ENCODE measurements around the gene RNF113B.

DNA sequence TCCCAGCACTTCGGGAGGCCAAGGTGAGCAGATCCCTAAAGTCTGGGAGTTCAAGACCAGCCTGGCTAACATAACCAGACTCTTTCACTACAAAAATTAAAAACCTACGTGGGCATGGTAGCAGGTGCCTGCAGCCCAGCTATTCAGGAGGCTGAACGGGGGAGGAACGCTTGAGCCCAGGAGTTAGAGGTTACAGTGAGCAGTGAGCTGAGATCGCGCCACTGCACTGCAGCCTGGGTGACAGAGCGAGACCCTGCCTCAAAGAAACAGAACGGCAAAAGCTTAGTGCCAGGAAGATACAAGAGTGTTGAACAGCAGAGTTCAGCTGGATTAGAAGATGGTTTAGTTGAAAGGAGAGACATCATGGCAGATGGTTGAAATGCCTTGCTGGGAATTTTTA, 24.1 kb upstream of the RNF113B start:
- no peak for TF ChIP-seq ZFX (IDR thresholded peaks at IDR 0.05; ENCODE audit: borderline replicate concordance)
- TF ChIP-seq, protein P1, sequence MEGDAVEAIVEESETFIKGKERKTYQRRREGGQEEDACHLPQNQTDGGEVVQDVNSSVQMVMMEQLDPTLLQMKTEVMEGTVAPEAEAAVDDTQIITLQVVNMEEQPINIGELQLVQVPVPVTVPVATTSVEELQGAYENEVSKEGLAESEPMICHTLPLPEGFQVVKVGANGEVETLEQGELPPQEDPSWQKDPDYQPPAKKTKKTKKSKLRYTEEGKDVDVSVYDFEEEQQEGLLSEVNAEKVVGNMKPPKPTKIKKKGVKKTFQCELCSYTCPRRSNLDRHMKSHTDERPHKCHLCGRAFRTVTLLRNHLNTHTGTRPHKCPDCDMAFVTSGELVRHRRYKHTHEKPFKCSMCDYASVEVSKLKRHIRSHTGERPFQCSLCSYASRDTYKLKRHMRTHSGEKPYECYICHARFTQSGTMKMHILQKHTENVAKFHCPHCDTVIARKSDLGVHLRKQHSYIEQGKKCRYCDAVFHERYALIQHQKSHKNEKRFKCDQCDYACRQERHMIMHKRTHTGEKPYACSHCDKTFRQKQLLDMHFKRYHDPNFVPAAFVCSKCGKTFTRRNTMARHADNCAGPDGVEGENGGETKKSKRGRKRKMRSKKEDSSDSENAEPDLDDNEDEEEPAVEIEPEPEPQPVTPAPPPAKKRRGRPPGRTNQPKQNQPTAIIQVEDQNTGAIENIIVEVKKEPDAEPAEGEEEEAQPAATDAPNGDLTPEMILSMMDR (IDR thresholded peaks at IDR 0.05) = no peak
